A549 (cell line): ENCODE measurements around the gene IGF1R. TPM values are rescaled to one million over a fixed set of nuclear protein-coding genes. Genes with fewer than 3 reads are reported as not detected.

ENCODE experiments used
- ATAC-seq, 2 experiments: fragments of 200-7000 bp in 1 of 2; fragments of >200 bp in 1 of 2; cut with Nextera tagmentation in 1 of 2; cut with Tn5 transposase in 1 of 2; 3 replicates each; pipeline versions ENCODE4 v1.8.0 to v1.9.1; 2018 to 2020; ENCODE audit warnings: mild to moderate bottlenecking in 1 of 2, moderate library complexity in 1 of 2
- CTCF ChIA-PET: fragments of 300-600 bp; sonication (Branson Sonifier 250); formaldehyde crosslinking; extraction: SDS; loops from one replicate; lab custom pipeline; 2021; ENCODE audit warnings: antibody characterized with exemption, inconsistent platforms; lab: Yijun Ruan, JAX
- POLR2A ChIA-PET: fragments of 350-600 bp; formaldehyde crosslinking; extraction: SDS; loops from one replicate; lab custom pipeline; 2021; ENCODE audit warnings: antibody characterized with exemption, inconsistent platforms; lab: Yijun Ruan, JAX
- DNase-seq, 2 experiments: peaks; one replicate each; pipeline versions ENCODE4 v3.0.0 to v3.0.0-alpha.2; 2011 to 2016; ENCODE audit warnings: low read depth in 1 of 2, low spot score in 1 of 2
- FAIRE-seq: peaks from 2 replicates; lab custom pipeline; 2011; peaks lifted over from hg19 to GRCh38; lab: Jason Lieb, UNC
- H3K27ac ChIP-seq, 2 experiments: fragments of >200 bp; sonication (Bioruptor Twin); formaldehyde crosslinking; 3 replicates each; pipeline ENCODE4 v1.5.1; 2016 to 2017
- H3K4me1 ChIP-seq: fragments of >200 bp; sonication (Bioruptor Twin); formaldehyde crosslinking; 3 replicates; pipeline ENCODE4 v1.6.1; 2016
- H3K4me2 ChIP-seq: fragments of >200 bp; sonication (Bioruptor Twin); formaldehyde crosslinking; 3 replicates; pipeline ENCODE4 v1.6.1; 2016
- H3K4me3 ChIP-seq: fragments of >200 bp; sonication (Bioruptor Twin); formaldehyde crosslinking; 3 replicates; pipeline ENCODE4 v1.5.1; 2016
- H3K9me3 ChIP-seq: fragments of >200 bp; sonication (Bioruptor Twin); formaldehyde crosslinking; 3 replicates; pipeline ENCODE4 v1.6.1; 2016
- CBX8 ChIP-seq: fragments of 200-600 bp; sonication (generic); IDR thresholded peaks from 2 replicates; pipeline ENCODE4 v1.6.1; 2016
- CEBPB ChIP-seq, 2 experiments: fragments of >200 bp in 1 of 2; sonication (Bioruptor Twin) in 1 of 2; formaldehyde crosslinking in 1 of 2; IDR thresholded peaks; 2 replicates each; pipeline ENCODE4 v1.6.1; 2012 to 2016
- E2F6 ChIP-seq: IDR thresholded peaks from 2 replicates; pipeline ENCODE4 v1.6.1; 2012; ENCODE audit warnings: low read depth, borderline replicate concordance
- EHMT2 ChIP-seq: fragments of 200-600 bp; sonication (generic); IDR thresholded peaks from 2 replicates; pipeline ENCODE4 v1.6.1; 2016; ENCODE audit warnings: antibody characterized with exemption, low read depth, mild to moderate bottlenecking, moderate library complexity
- ELK1 ChIP-seq: fragments of 150-350 bp; IDR thresholded peaks from 2 replicates; pipeline ENCODE4 v1.6.1; 2014; ENCODE audit warnings: low read depth, mild to moderate bottlenecking, low read length
- FOSL2 ChIP-seq, 2 experiments: fragments of 450-650 bp in 1 of 2; fragments of >200 bp in 1 of 2; sonication (Bioruptor Twin) in 1 of 2; formaldehyde crosslinking; IDR thresholded peaks; 2 replicates each; pipeline versions ENCODE4 v1.5.0 to v1.6.1; 2016 to 2020; ENCODE audit warnings: mild to moderate bottlenecking in 1 of 2, moderate library complexity in 1 of 2
- FOXS1 ChIP-seq: fragments of 250-450 bp; sonication (Bioruptor Pico); IDR thresholded peaks from 2 replicates; pipeline ENCODE4 v1.5.0; 2020; ENCODE audit warnings: mild to moderate bottlenecking, moderate library complexity
- HDAC2 ChIP-seq: fragments of 200-600 bp; sonication (generic); IDR thresholded peaks from 2 replicates; pipeline ENCODE4 v1.6.1; 2016
- HES2 ChIP-seq: fragments of >200 bp; sonication (Bioruptor Twin); formaldehyde crosslinking; IDR thresholded peaks from 2 replicates; pipeline ENCODE4 v1.6.1; 2016
- HEYL ChIP-seq: fragments of 250-450 bp; sonication (Bioruptor Pico); IDR thresholded peaks from 2 replicates; pipeline ENCODE4 v1.8.0; 2021; ENCODE audit warnings: mild to moderate bottlenecking, moderate library complexity
- HOXA7 ChIP-seq: fragments of 250-450 bp; sonication (Bioruptor Pico); IDR thresholded peaks from 2 replicates; pipeline ENCODE4 v1.5.0; 2020; ENCODE audit warnings: mild to moderate bottlenecking, moderate library complexity
- MAX ChIP-seq: IDR thresholded peaks from 2 replicates; pipeline ENCODE4 v1.6.1; 2012
- MYC ChIP-seq: IDR thresholded peaks from 2 replicates; pipeline ENCODE4 v1.6.1; 2012; ENCODE audit warnings: mild to moderate bottlenecking, inconsistent platforms, low read length, improper control_type of control experiment, borderline replicate concordance
- PHF8 ChIP-seq: fragments of 200-600 bp; sonication (generic); IDR thresholded peaks from 2 replicates; pipeline ENCODE4 v1.6.1; 2016; ENCODE audit warnings: low read depth, mild to moderate bottlenecking, antibody characterized with exemption, moderate library complexity, borderline replicate concordance
- POLR2AphosphoS2 ChIP-seq: conservative IDR thresholded peaks from 2 replicates; pipeline ENCODE4 v1.6.1; 2012; ENCODE audit warnings: low read length, improper control_type of control experiment, inconsistent platforms
- RFX5 ChIP-seq: fragments of 450-650 bp; IDR thresholded peaks from 2 replicates; pipeline ENCODE4 v1.7.1; 2014; ENCODE audit warnings: antibody characterized with exemption, mild to moderate bottlenecking, moderate library complexity
- RNF2 ChIP-seq: fragments of 200-600 bp; sonication (generic); IDR thresholded peaks from 2 replicates; pipeline ENCODE4 v1.6.1; 2016; ENCODE audit warnings: low read depth, mild to moderate bottlenecking, antibody characterized with exemption, moderate library complexity, borderline replicate concordance
- TP53 ChIP-seq: fragments of 250-450 bp; sonication (Bioruptor Pico); IDR thresholded peaks from 2 replicates; pipeline ENCODE4 v1.5.0; 2021; ENCODE audit warnings: mild to moderate bottlenecking, moderate library complexity
- ZFP36 ChIP-seq: fragments of 450-650 bp; IDR thresholded peaks from 2 replicates; pipeline ENCODE4 v1.6.1; 2014; ENCODE audit warnings: borderline replicate concordance; ENCODE audit not compliant: partially characterized antibody
- ZSCAN20 ChIP-seq: fragments of 250-450 bp; sonication (Bioruptor Pico); IDR thresholded peaks from 2 replicates; pipeline ENCODE4 v1.8.0; 2022; ENCODE audit warnings: mild to moderate bottlenecking, moderate library complexity
- WGBS: methylation state at CpG from one replicate; pipeline ENCODE4 v1.1.6; 2017; ENCODE audit errors: missing lambda C conversion rate; 5-methylcytosine and 5-hydroxymethylcytosine counted together
- polyA plus RNA-seq, 4 experiments: library from polyadenylated mRNA; depleted of rRNA in 3 of 4; stranded (reverse); fragments of >200 nt; fragmentation: RNase III in 1 of 4; extraction: RNeasy Plus Mini Kit Qiagen cat#74134 plus additional on column Dnase treatment in 1 of 4; gene quantifications; 2 replicates in 3 of 4; 3 replicates in 1 of 4; pipeline ENCODE4 v1.2.3, GENCODE V29; 2011 to 2017

Gene IGF1R
- polyA plus RNA-seq, 2 of the 4 experiments (the other 2 are of a cell fraction): 42.6 to 69.5 TPM

GRCh38 chr15:98937413-98938104, 289.2 kb downstream of the IGF1R start:
- FAIRE-seq (peak; percentile 77), ATAC-seq (no peak), DNase-seq (no peak)
- Histone ChIP-seq H3K4me3 (no peak overlapping the region), H3K4me2 (no peak overlapping the region), H3K27ac (no peak overlapping the region), H3K9me3 (no peaks in the 10 kb centered on the region), H3K4me1 (peaks cover 29% of the 10 kb centered on the region)
- 92% methylated on average over 7 of the region's 7 CpGs for WGBS
- ChIA-PET POLR2A (no interaction called here), CTCF (interaction anchor here (1.0 to 1.6 kb wide), 5 partner anchors 11 to 139 kb away, joined by 3 to 6 read pairs (median 3); no protein-coding TSS in a partner anchor)
- TF ChIP-seq HOXA7 (CRISPR knock-in tag) (no peak), CEBPB (IDR thresholded peaks at IDR 0.05) (no peak), ELK1 (no peak), HEYL (CRISPR knock-in tag) (no peak), HES2 (no peak), RFX5 (no peak), EHMT2 (no peak), HDAC2 (no peak), FOSL2 (IDR thresholded peaks at IDR 0.05) (no peak), FOSL2 (CRISPR knock-in tag; IDR thresholded peaks at IDR 0.05) (no peak), ZSCAN20 (CRISPR knock-in tag) (no peak), E2F6 (no peak), FOXS1 (CRISPR knock-in tag) (no peak), TP53 (no peak), CBX8 (no peak), MYC (no peak), POLR2AphosphoS2 (no peak), MAX (no peak)

GRCh38 chr15:98938105-98938417, 289.7 kb downstream of the IGF1R start:
- Histone ChIP-seq H3K4me3 (no peak overlapping the region), H3K27ac (no peak overlapping the region), H3K4me1 (peaks cover 34% of the 10 kb centered on the region), H3K9me3 (no peaks in the 10 kb centered on the region), H3K4me2 (no peak overlapping the region)
- ChIA-PET CTCF (interaction anchor here (1.0 to 1.6 kb wide), 6 partner anchors 11 to 139 kb away, joined by 3 to 6 read pairs (median 3); no protein-coding TSS in a partner anchor), POLR2A (no interaction called here)
- FAIRE-seq (no peak), ATAC-seq (no peak), DNase-seq (no peak)
- 92% methylated on average over 4 of the region's 4 CpGs for WGBS
- no peak for TF ChIP-seq POLR2AphosphoS2
- no peak for TF ChIP-seq RNF2
- TF ChIP-seq CBX8: no peak
- no peak for TF ChIP-seq RFX5
- no peak for TF ChIP-seq HDAC2
- no peak for TF ChIP-seq ZFP36
- TF ChIP-seq FOXS1 (CRISPR knock-in tag): no peak

- ATAC-seq: no peak
- TF ChIP-seq PHF8 (no peak), RFX5 (no peak)
- TF ChIP-seq, all 56 proteins: peak for 0
- no peak overlapping the region for H3K4me3 ChIP-seq
- ChIA-PET POLR2A (interaction anchor here (1.2 kb wide), 1 partner anchor 76 kb away, joined by 4 read pairs; no protein-coding TSS in a partner anchor), CTCF (interaction anchor here (0.8 to 1.9 kb wide), 7 partner anchors 11 to 138 kb away, joined by 3 to 8 read pairs (median 3); no protein-coding TSS in a partner anchor)
- H3K9me3 ChIP-seq: no peaks in the 10 kb centered on the region
- H3K27ac ChIP-seq: no peak overlapping the region; a peak in 1 of 6 replicates
- DNase-seq: no peak
- no peak for FAIRE-seq
- no peak overlapping the region for H3K4me2 ChIP-seq
- H3K4me1 ChIP-seq: peaks cover 41% of the 10 kb centered on the region
- 89% methylated on average over 5 of the region's 5 CpGs for WGBS
These were observed 290.5 kb downstream of the IGF1R start for GRCh38 chr15:98938799-98939198.
